ENCODE data around the gene KCNIP4. TPM values are rescaled to one million over a fixed set of nuclear protein-coding genes. Genes with fewer than 3 reads are reported as not detected.

The KCNIP4 gene
- total RNA-seq, 1 donor from 2014 or later = 0.53 TPM

GRCh38 chr4:20681271-20681670, 1267.3 kb downstream of the KCNIP4 start:
- Histone ChIP-seq H3K4me3 (ENCODE audit: low read depth, low read length) (no peak overlapping the region), H3K27me3 (ENCODE audit: control insufficient read depth, insufficient read depth, low read length) (no peaks in the 10 kb centered on the region), H3K36me3 (ENCODE audit: control insufficient read depth, insufficient read depth, low read length) (no peaks in the 10 kb centered on the region)
- DNase-seq (ENCODE audit: low read depth) (no peak), FAIRE-seq (no peak)
- TF ChIP-seq CTCF (IDR thresholded peaks at IDR 0.05; ENCODE audit: insufficient read depth, low read length, severe bottlenecking) = no peak

- DNase-seq (ENCODE audit: low read depth) = no peak
- Histone ChIP-seq H3K4me3 (ENCODE audit: low read depth, low read length) (no peak overlapping the region), H3K36me3 (ENCODE audit: control insufficient read depth, insufficient read depth, low read length) (no peaks in the 10 kb centered on the region), H3K27me3 (ENCODE audit: control insufficient read depth, insufficient read depth, low read length) (no peaks in the 10 kb centered on the region)
- TF ChIP-seq CTCF (IDR thresholded peaks at IDR 0.05; ENCODE audit: insufficient read depth, low read length, severe bottlenecking) = no peak
- FAIRE-seq = no peak
Observed at GRCh38 chr4:20680736-20681135, 1267.8 kb downstream of the KCNIP4 start.

GRCh38 chr4:20679951-20680350, 1268.6 kb downstream of the KCNIP4 start:
- no peak for TF ChIP-seq CTCF (IDR thresholded peaks at IDR 0.05; ENCODE audit: insufficient read depth, low read length, severe bottlenecking)
- H3K4me3 ChIP-seq (ENCODE audit: low read depth, low read length) = no peak overlapping the region
- FAIRE-seq = no peak
- no peaks in the 10 kb centered on the region for H3K36me3 ChIP-seq (ENCODE audit: control insufficient read depth, insufficient read depth, low read length)
- H3K27me3 ChIP-seq (ENCODE audit: control insufficient read depth, insufficient read depth, low read length) = no peaks in the 10 kb centered on the region
- no peak for DNase-seq (ENCODE audit: low read depth)

All from bronchial epithelial cell (primary cell).